ENCODE measurements around the gene CDK1.
A peak's percentile ranks its signal among the peaks of the same experiment; 100 is the strongest.
"Not testable (repeated sequence)": the region's sequence is repeated elsewhere in the genome, so short reads cannot be mapped to it uniquely, and the experiment has no call there.

Gene CDK1

DNA sequence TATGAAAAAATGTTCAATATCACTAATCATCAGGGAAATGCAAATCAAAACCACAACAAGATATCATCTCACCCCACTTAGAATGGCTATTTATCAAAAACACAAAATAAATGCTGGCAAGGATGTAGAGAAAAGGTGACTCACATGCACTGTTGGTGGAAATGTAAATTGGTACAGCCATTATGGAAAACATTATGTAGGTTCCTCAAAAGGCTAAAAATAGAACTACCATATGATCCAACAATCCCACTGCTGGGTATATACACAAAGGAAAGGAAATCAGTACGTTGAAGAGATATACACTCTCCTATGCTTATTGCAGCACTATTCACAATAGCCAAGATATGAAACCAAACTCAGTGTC, 50.2 kb downstream of the CDK1 start:
- intact Hi-C loops (cut with DNase I; ENCODE audit: low total_unique reads) = no loop called here
- H3K27ac ChIP-seq = no peak overlapping the region
- H3K4me1 ChIP-seq = peaks cover 0 to 13% (median 0%) of the 10 kb centered on the region in 4 donors
- TF ChIP-seq, protein P1, sequence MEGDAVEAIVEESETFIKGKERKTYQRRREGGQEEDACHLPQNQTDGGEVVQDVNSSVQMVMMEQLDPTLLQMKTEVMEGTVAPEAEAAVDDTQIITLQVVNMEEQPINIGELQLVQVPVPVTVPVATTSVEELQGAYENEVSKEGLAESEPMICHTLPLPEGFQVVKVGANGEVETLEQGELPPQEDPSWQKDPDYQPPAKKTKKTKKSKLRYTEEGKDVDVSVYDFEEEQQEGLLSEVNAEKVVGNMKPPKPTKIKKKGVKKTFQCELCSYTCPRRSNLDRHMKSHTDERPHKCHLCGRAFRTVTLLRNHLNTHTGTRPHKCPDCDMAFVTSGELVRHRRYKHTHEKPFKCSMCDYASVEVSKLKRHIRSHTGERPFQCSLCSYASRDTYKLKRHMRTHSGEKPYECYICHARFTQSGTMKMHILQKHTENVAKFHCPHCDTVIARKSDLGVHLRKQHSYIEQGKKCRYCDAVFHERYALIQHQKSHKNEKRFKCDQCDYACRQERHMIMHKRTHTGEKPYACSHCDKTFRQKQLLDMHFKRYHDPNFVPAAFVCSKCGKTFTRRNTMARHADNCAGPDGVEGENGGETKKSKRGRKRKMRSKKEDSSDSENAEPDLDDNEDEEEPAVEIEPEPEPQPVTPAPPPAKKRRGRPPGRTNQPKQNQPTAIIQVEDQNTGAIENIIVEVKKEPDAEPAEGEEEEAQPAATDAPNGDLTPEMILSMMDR (IDR thresholded peaks at IDR 0.05) = no peak
- H3K36me3 ChIP-seq = no peaks in the 10 kb centered on the region
- H3K27me3 ChIP-seq = no peaks in the 10 kb centered on the region
- no peaks in the 10 kb centered on the region for H3K9me3 ChIP-seq
- DNase-seq = no peak
- H3K4me3 ChIP-seq = no peak overlapping the region

DNA sequence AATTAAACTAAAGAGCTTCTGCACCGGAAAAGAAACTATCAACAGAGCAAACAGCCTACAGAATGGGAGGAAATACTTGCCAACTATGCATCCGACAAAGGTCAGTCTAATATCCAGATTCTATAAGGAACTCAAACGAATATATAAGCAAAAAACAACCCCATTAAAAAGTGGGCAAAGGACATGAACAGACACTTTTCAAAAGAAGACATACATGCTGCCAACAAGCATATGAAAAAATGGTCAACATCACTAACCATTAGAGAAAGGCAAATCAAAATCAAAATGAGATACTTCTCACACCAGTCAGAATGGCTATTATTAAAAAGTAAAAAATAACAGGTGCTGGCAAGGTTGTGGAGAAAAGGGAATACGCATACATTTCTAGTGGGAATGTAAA, 53.9 kb downstream of the CDK1 start:
- intact Hi-C loops (cut with DNase I; ENCODE audit: low total_unique reads) = not testable (repeated sequence)

DNA sequence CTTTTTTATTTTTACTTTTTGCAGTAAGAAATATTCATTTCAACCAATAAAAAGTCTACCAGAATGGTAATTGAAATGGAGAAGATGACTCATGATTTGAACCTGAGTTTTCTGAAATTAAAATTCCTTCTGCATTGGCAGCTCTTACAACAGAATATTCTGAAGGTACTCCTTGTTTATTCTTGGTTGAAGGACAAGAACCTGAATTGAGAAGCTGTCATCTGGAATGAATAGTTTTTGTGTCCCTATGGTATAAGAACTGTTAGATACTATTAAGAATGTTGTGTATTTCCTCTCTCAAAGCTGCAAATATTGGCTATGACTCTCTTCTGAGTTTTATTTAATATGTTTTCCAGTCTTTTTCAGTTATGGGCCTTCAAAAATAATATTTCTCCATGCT, 56.1 kb downstream of the CDK1 start:
- no peaks in the 10 kb centered on the region for H3K27me3 ChIP-seq
- no peaks in the 10 kb centered on the region for H3K36me3 ChIP-seq
- H3K4me3 ChIP-seq = no peak overlapping the region
- intact Hi-C loops (cut with DNase I; ENCODE audit: low total_unique reads) = no loop called here
- peaks cover 0 to 13% (median 2%) of the 10 kb centered on the region in 4 donors for H3K4me1 ChIP-seq
- TF ChIP-seq, protein P1 (IDR thresholded peaks at IDR 0.05) = no peak
- DNase-seq = no peak
- peak overlapping the region; percentile 2 to 42 for H3K27ac ChIP-seq
- no peaks in the 10 kb centered on the region for H3K9me3 ChIP-seq

More for the DNA sequence above, 53.9 kb downstream of the CDK1 start:
- H3K27me3 ChIP-seq, H3K4me3 ChIP-seq, H3K9me3 ChIP-seq, H3K27ac ChIP-seq, DNase-seq, H3K36me3 ChIP-seq: not testable (repeated sequence)
- peaks cover 0 to 26% (median 2%) of the 10 kb centered on the region in 4 donors for H3K4me1 ChIP-seq

DNA sequence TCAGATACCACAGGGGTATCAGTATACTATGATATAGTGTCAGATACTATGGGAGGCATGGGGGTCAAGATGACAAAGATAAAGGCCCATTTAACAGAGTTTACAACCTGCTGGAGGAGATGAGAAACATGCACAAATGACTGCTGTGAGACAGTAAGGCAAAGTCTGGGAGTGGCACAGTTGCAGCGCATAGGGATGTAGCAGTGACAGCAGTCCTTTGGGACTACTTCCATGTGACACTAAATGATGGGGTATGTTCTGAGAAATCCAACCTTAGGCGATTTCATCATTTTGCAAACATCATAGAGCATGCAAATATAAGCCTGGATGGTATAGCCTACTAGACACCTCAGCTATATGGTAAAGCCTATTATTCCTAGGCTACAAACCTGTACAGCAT, 56.8 kb downstream of the CDK1 start:
- Histone ChIP-seq H3K36me3 (no peaks in the 10 kb centered on the region), H3K4me3 (no peak overlapping the region), H3K27ac (no peak overlapping the region), H3K9me3 (no peaks in the 10 kb centered on the region), H3K27me3 (no peaks in the 10 kb centered on the region), H3K4me1 (peaks cover 0 to 13% (median 2%) of the 10 kb centered on the region in 4 donors)
- DNase-seq = no peak
- TF ChIP-seq, protein P1 (IDR thresholded peaks at IDR 0.05) = no peak
- intact Hi-C loops (cut with DNase I; ENCODE audit: low total_unique reads) = no loop called here

DNA sequence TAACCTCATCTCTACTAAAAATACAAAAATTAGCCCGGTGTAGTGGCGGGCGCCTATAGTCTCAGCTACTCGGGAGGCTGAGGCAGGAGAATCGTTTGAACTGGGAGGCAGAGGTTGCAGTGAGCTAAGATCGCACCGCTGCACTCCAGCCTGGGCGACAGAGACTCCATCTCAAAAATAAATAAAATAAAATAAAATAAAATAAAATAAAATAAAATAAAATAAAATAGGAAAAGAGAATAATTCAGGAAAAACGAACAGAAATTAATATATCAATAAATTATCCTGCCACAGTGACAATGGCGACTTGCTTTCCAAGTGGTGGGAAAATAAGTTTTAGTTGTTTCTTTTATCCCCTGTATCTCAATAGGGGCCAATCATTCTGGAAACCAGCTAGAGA, 62.9 kb downstream of the CDK1 start:
- not testable (repeated sequence) for H3K4me1 ChIP-seq, H3K4me3 ChIP-seq, DNase-seq

DNA sequence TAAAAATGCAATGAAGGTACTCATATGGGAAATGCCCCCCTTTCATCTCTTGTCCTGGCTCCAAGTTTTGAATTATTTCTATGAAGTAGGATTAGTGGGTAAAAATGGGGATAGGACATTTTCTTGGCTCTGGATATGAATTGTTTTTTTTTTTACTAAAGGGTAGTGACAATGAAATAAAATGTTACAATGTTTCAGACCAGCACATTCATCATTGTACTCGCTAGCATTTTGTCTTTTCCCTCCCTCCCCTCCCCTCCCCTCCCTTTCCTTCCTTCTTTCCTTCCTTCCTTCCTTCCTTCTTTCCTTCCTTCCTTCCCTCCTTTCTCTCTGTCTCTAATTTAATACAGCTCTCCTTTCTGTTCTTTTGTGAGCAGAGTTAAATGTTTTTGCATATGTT, 64.4 kb downstream of the CDK1 start:
- Histone ChIP-seq H3K4me1 (peaks cover 0 to 8% (median 0%) of the 10 kb centered on the region in 4 donors), H3K36me3 (no peaks in the 10 kb centered on the region), H3K27ac (no peak overlapping the region), H3K4me3 (no peak overlapping the region), H3K9me3 (no peaks in the 10 kb centered on the region), H3K27me3 (no peaks in the 10 kb centered on the region)
- intact Hi-C loops (cut with DNase I; ENCODE audit: low total_unique reads) = no loop called here
- DNase-seq = no peak
- TF ChIP-seq, protein P1 (IDR thresholded peaks at IDR 0.05) = no peak

More for the DNA sequence above, 62.9 kb downstream of the CDK1 start:
- intact Hi-C loops (cut with DNase I; ENCODE audit: low total_unique reads); H3K9me3 ChIP-seq; H3K27me3 ChIP-seq; H3K27ac ChIP-seq; H3K36me3 ChIP-seq: not testable (repeated sequence)

Measured in tibial artery (tissue), 4 donors.